Liver (tissue), 9 donors: ENCODE measurements around the gene HTR6. TPM values are rescaled to one million over a fixed set of nuclear protein-coding genes. Genes with fewer than 3 reads are reported as not detected.

Experiments
- DNase-seq: peaks from one replicate; pipeline ENCODE4 v3.0.0-alpha.2; 2017; ENCODE audit warnings: low spot score
- H3K27ac ChIP-seq, 2 donors: one replicate each; pipeline ENCODE4 v1.7.0; 2013; ENCODE audit warnings: inconsistent platforms in 2 of 2, low read length in 2 of 2, control low read depth in 1 of 2, low read depth in 1 of 2, mild to moderate bottlenecking in 1 of 2
- H3K27me3 ChIP-seq, 4 donors: one replicate each; pipeline versions ENCODE4 v1.6.1 to v1.7.0; 2013; ENCODE audit warnings: low read length in 3 of 4, inconsistent platforms in 1 of 4, mild to moderate bottlenecking in 1 of 4, moderate library complexity in 1 of 4; ENCODE audit not compliant: control insufficient read depth in 4 of 4, insufficient read depth in 4 of 4
- H3K36me3 ChIP-seq, 4 donors: one replicate each; pipeline versions ENCODE4 v1.6.1 to v1.7.0; 2013; ENCODE audit warnings: low read length in 3 of 4, mild to moderate bottlenecking in 3 of 4, low read depth in 1 of 4, moderate library complexity in 1 of 4; ENCODE audit not compliant: control insufficient read depth in 4 of 4, insufficient read depth in 3 of 4
- H3K4me1 ChIP-seq, 4 donors: one replicate each; pipeline versions ENCODE4 v1.6.1 to v1.7.0; 2013; ENCODE audit warnings: low read length in 3 of 4, mild to moderate bottlenecking in 3 of 4, moderate library complexity in 1 of 4; ENCODE audit not compliant: control insufficient read depth in 4 of 4, insufficient read depth in 4 of 4
- H3K4me3 ChIP-seq, 3 donors: one replicate each; pipeline versions ENCODE4 v1.6.1 to v1.7.0; 2013; ENCODE audit warnings: low read length in 3 of 3, control low read depth in 1 of 3, low read depth in 1 of 3, mild to moderate bottlenecking in 1 of 3
- H3K9ac ChIP-seq, 2 donors: one replicate each; pipeline ENCODE4 v1.7.0; 2013; ENCODE audit warnings: low read length in 2 of 2, mild to moderate bottlenecking in 2 of 2, moderate library complexity in 2 of 2, control low read depth in 1 of 2, low read depth in 1 of 2
- H3K9me3 ChIP-seq, 4 donors: one replicate each; pipeline versions ENCODE4 v1.6.1 to v1.7.0; 2013; ENCODE audit warnings: low read length in 3 of 4; ENCODE audit not compliant: control insufficient read depth in 4 of 4
- ATF3 ChIP-seq: IDR thresholded peaks from 2 replicates; pipeline ENCODE4 v1.6.1; 2016; ENCODE audit warnings: antibody characterized with exemption
- CTCF ChIP-seq: fragments of 150-350 bp; IDR thresholded peaks from 2 replicates; pipeline ENCODE4 v1.5.1; 2017; ENCODE audit warnings: improper control_type of control experiment, low read depth, low read length; ENCODE audit not compliant: missing input control
- EGR1 ChIP-seq, 2 donors: IDR thresholded peaks; 2 replicates each; pipeline ENCODE4 v1.6.1; 2016 to 2018; ENCODE audit warnings: antibody characterized with exemption in 2 of 2, low read depth in 2 of 2
- FOXA1 ChIP-seq: IDR thresholded peaks from 2 replicates; pipeline ENCODE4 v1.6.1; 2016; ENCODE audit warnings: antibody characterized with exemption
- GABPA ChIP-seq, 2 donors: IDR thresholded peaks in 1 of 2; conservative IDR thresholded peaks in 1 of 2; 2 replicates each; pipeline ENCODE4 v1.6.1; 2016; ENCODE audit warnings: antibody characterized with exemption in 2 of 2, mild to moderate bottlenecking in 1 of 2, moderate library complexity in 1 of 2
- HNF4A ChIP-seq, 2 donors: conservative IDR thresholded peaks; 2 replicates each; pipeline ENCODE4 v1.6.1; 2016; ENCODE audit warnings: antibody characterized with exemption in 2 of 2, mild to moderate bottlenecking in 2 of 2
- HNF4G ChIP-seq: IDR thresholded peaks from 2 replicates; pipeline ENCODE4 v1.6.1; 2016; ENCODE audit warnings: antibody characterized with exemption
- JUND ChIP-seq, 2 donors: IDR thresholded peaks; 2 replicates each; pipeline ENCODE4 v1.6.1; 2016; ENCODE audit warnings: antibody characterized with exemption in 2 of 2
- MAX ChIP-seq: IDR thresholded peaks from 2 replicates; pipeline ENCODE4 v1.6.1; 2016; ENCODE audit warnings: antibody characterized with exemption
- NR2F2 ChIP-seq: IDR thresholded peaks from 2 replicates; pipeline ENCODE4 v1.6.1; 2016; ENCODE audit warnings: antibody characterized with exemption
- RAD21 ChIP-seq, 2 donors: IDR thresholded peaks; 2 replicates each; pipeline ENCODE4 v1.6.1; 2016; ENCODE audit warnings: antibody characterized with exemption in 2 of 2, mild to moderate bottlenecking in 2 of 2
- REST ChIP-seq: IDR thresholded peaks from 2 replicates; pipeline ENCODE4 v1.6.1; 2016; ENCODE audit warnings: antibody characterized with exemption, mild to moderate bottlenecking
- RXRA ChIP-seq, 2 donors: IDR thresholded peaks; 2 replicates each; pipeline ENCODE4 v1.6.1; 2017 to 2018; ENCODE audit warnings: antibody characterized with exemption in 2 of 2, mild to moderate bottlenecking in 1 of 2
- SP1 ChIP-seq: IDR thresholded peaks from 2 replicates; pipeline ENCODE4 v1.6.1; 2018; ENCODE audit warnings: antibody characterized with exemption, mild to moderate bottlenecking
- TAF1 ChIP-seq: conservative IDR thresholded peaks from 2 replicates; pipeline ENCODE4 v1.6.1; 2016; ENCODE audit warnings: antibody characterized with exemption, mild to moderate bottlenecking
- YY1 ChIP-seq: IDR thresholded peaks from 2 replicates; pipeline ENCODE4 v1.6.1; 2016; ENCODE audit warnings: antibody characterized with exemption, mild to moderate bottlenecking
- ZBTB33 ChIP-seq: IDR thresholded peaks from 2 replicates; pipeline ENCODE4 v1.6.1; 2016; ENCODE audit warnings: antibody characterized with exemption
- WGBS: extraction: QIAGEN DNeasy Blood & Tissue Kit; methylation state at CpG from one replicate; pipeline ENCODE4 v1.1.7; 2013; 5-methylcytosine and 5-hydroxymethylcytosine counted together
- polyA plus RNA-seq, 2 donors: library from polyadenylated mRNA; stranded (reverse) in 1 of 2; unstranded in 1 of 2; fragments of 200-250 nt in 1 of 2; fragments of >200 nt in 1 of 2; fragmentation: Nextera tagmentation in 1 of 2; extraction: Ambion mirVana in 1 of 2; gene quantifications; one replicate each; pipeline versions ENCODE4 v1.2.1 to v1.2.3, GENCODE V29; 2013 to 2015
- total RNA-seq, 2 donors: library from RNA; depleted of rRNA; stranded (reverse); fragments of >200 nt; gene quantifications; one replicate each; pipeline ENCODE4 v1.2.3, GENCODE V29; 2014
- donor health status: healthy.
- donor health status: healthy.
- donor health status: healthy.
- donor health status: healthy.
- donor health status: healthy.

The HTR6 gene
- total and polyA plus RNA-seq, 4 donors, result not detected

GRCh38 chr1:19661721-19662228 lies 2.9 kb upstream of the HTR6 start:
- no peak overlapping the region for H3K4me3 ChIP-seq
- 11% methylated on average over 9 of the region's 9 CpGs for WGBS
- DNase-seq, result no peak
- H3K9me3 ChIP-seq, result no peaks in the 10 kb centered on the region
- H3K27me3 ChIP-seq, result peaks cover 0 to 7% (median 3%) of the 10 kb centered on the region in 4 donors
- no peak overlapping the region for H3K9ac ChIP-seq
- no peaks in the 10 kb centered on the region for H3K36me3 ChIP-seq
- H3K27ac ChIP-seq, result no peak overlapping the region
- TF ChIP-seq EGR1 (IDR thresholded peaks at IDR 0.05; ENCODE audit: low read depth in 2 of 2), result no peak
- peak; percentile 50 for TF ChIP-seq CTCF
- TF ChIP-seq MAX, result no peak
- TF ChIP-seq ATF3, result no peak
- peak; percentile 73 to 78 for TF ChIP-seq RAD21 (IDR thresholded peaks at IDR 0.05)
- no peak for TF ChIP-seq GABPA (IDR thresholded peaks at IDR 0.05 in 1 of 2, conservative IDR thresholded peaks at IDR 0.05 in 1 of 2)
- peaks cover 0 to 6% (median 4%) of the 10 kb centered on the region in 4 donors for H3K4me1 ChIP-seq

- no peaks in the 10 kb centered on the region for H3K9me3 ChIP-seq
- H3K9ac ChIP-seq, result no peak overlapping the region
- H3K27ac ChIP-seq, result no peak overlapping the region
- no peak for DNase-seq
- no peak overlapping the region for H3K4me3 ChIP-seq
- peaks cover 0 to 7% (median 3%) of the 10 kb centered on the region in 4 donors for H3K27me3 ChIP-seq
- H3K36me3 ChIP-seq, result no peaks in the 10 kb centered on the region
- H3K4me1 ChIP-seq, result peaks cover 0 to 6% (median 4%) of the 10 kb centered on the region in 4 donors
- 66% methylated on average over 3 of the region's 3 CpGs for WGBS
- no peak for TF ChIP-seq REST
- TF ChIP-seq RXRA (IDR thresholded peaks at IDR 0.05), result no peak
- no peak for TF ChIP-seq YY1
- TF ChIP-seq HNF4A (conservative IDR thresholded peaks at IDR 0.05), result no peak
- no peak for TF ChIP-seq JUND (IDR thresholded peaks at IDR 0.05)
- no peak for TF ChIP-seq FOXA1
- TF ChIP-seq NR2F2, result no peak
- TF ChIP-seq ZBTB33, result no peak
- TF ChIP-seq ATF3, result no peak
- TF ChIP-seq MAX, result no peak
- TF ChIP-seq TAF1, result no peak
- TF ChIP-seq SP1, result no peak
- TF ChIP-seq EGR1 (IDR thresholded peaks at IDR 0.05; ENCODE audit: low read depth in 2 of 2), result no peak
- no peak for TF ChIP-seq HNF4G
- TF ChIP-seq GABPA (IDR thresholded peaks at IDR 0.05 in 1 of 2, conservative IDR thresholded peaks at IDR 0.05 in 1 of 2), result no peak
These were observed 2.4 kb upstream of the HTR6 start for GRCh38 chr1:19662313-19662712.
